Loucy (cell line): ENCODE results near the gene GALNT12.

Source experiments
- H2AFZ ChIP-seq: fragments of 200-600 bp; sonication (generic); 2 replicates; pipeline ENCODE4 v1.6.0; 2016; ENCODE audit warnings: antibody characterized with exemption, mild to moderate bottlenecking, low read length, moderate library complexity
- H3F3A ChIP-seq: fragments of 200-600 bp; 2 replicates; pipeline ENCODE4 v1.6.0; 2016; ENCODE audit warnings: antibody characterized with exemption, low read depth, mild to moderate bottlenecking
- H3K27me3 ChIP-seq: fragments of 200-600 bp; sonication (generic); 2 replicates; pipeline ENCODE4 v1.6.1; 2014; ENCODE audit warnings: low read length, mild to moderate bottlenecking; ENCODE audit not compliant: insufficient read depth, poor library complexity, severe bottlenecking
- H3K36me3 ChIP-seq: fragments of 200-600 bp; sonication (generic); 2 replicates; pipeline ENCODE4 v1.6.1; 2016; ENCODE audit warnings: low read length; ENCODE audit not compliant: insufficient read depth
- H3K4me1 ChIP-seq: fragments of 200-600 bp; sonication (generic); 2 replicates; pipeline ENCODE4 v1.5.1; 2014; ENCODE audit warnings: low read length, mild to moderate bottlenecking; ENCODE audit not compliant: insufficient read depth, poor library complexity, severe bottlenecking
- H3K4me2 ChIP-seq: fragments of 200-600 bp; sonication (generic); 2 replicates; pipeline ENCODE4 v1.6.0; 2014; ENCODE audit warnings: antibody characterized with exemption, low read length, low read depth, mild to moderate bottlenecking; ENCODE audit not compliant: poor library complexity, severe bottlenecking
- H3K4me3 ChIP-seq: fragments of 200-600 bp; sonication (generic); 2 replicates; pipeline ENCODE4 v1.5.1; 2014; ENCODE audit warnings: low read length, mild to moderate bottlenecking, mixed read lengths; ENCODE audit not compliant: poor library complexity, severe bottlenecking
- H3K79me2 ChIP-seq: fragments of 200-600 bp; sonication (generic); 2 replicates; pipeline ENCODE4 v1.6.1; 2014; ENCODE audit warnings: low read length; ENCODE audit not compliant: insufficient read depth
- H3K9ac ChIP-seq: fragments of 200-600 bp; sonication (generic); 2 replicates; pipeline ENCODE4 v1.6.0; 2014; ENCODE audit warnings: mild to moderate bottlenecking, low read depth, low read length, moderate library complexity; ENCODE audit not compliant: poor library complexity, severe bottlenecking
- H3K9me2 ChIP-seq: fragments of 200-600 bp; sonication (generic); replicated peaks from 2 replicates; pipeline ENCODE4 v1.6.1; 2016; ENCODE audit warnings: low read depth, low read length, mixed read lengths
- H3K9me3 ChIP-seq: fragments of 200-600 bp; sonication (generic); 2 replicates; pipeline ENCODE4 v1.6.1; 2014; ENCODE audit warnings: mild to moderate bottlenecking, antibody characterized with exemption, low read length, low read depth; ENCODE audit not compliant: insufficient read depth
- H4K20me1 ChIP-seq: fragments of 200-600 bp; sonication (generic); 2 replicates; pipeline ENCODE4 v1.6.0; 2014; ENCODE audit warnings: antibody characterized with exemption, low read length, mild to moderate bottlenecking; ENCODE audit not compliant: insufficient read depth, poor library complexity, severe bottlenecking
- CTCF ChIP-seq: fragments of 200-600 bp; sonication (generic); conservative IDR thresholded peaks from 2 replicates; pipeline ENCODE4 v1.5.1; 2014; ENCODE audit warnings: mild to moderate bottlenecking, antibody characterized with exemption, low read length
- EZH2phosphoT487 ChIP-seq: fragments of 200-600 bp; IDR thresholded peaks from 2 replicates; pipeline ENCODE4 v1.6.1; 2018; ENCODE audit warnings: antibody characterized with exemption, mild to moderate bottlenecking, moderate library complexity, borderline replicate concordance

Gene GALNT12

DNA sequence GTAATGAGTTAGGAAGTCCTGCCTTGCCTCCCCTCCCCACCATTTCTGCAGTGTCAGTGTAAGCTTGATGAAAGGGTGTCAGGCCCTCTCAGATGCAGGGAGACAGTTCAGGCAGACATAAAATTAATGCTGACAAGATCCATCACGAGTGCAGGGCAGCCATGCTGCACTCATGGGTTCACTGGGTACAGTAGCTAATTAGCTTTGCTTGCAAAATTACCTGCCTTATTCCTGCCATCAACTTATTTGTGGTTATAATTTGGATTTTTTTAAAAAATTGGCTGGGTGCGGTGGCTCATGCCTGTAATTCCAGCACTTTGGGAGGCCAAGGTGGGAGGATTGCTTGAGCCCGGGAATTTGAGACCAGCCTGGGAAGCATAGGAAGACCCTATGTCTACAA, 17.9 kb downstream of the GALNT12 start:
- no peaks in the 10 kb centered on the region for H3K9me3 ChIP-seq
- H3K27me3 ChIP-seq: no peaks in the 10 kb centered on the region
- H4K20me1 ChIP-seq: no peaks in the 10 kb centered on the region
- no peaks in the 10 kb centered on the region for H3K9me2 ChIP-seq
- H2AFZ ChIP-seq: no peak overlapping the region
- H3K4me3 ChIP-seq: no peak overlapping the region
- H3K4me2 ChIP-seq: no peak overlapping the region
- TF ChIP-seq EZH2phosphoT487: no peak
- no peak for TF ChIP-seq CTCF
- no peaks in the 10 kb centered on the region for H3K4me1 ChIP-seq
- no peaks in the 10 kb centered on the region for H3K36me3 ChIP-seq
- no peaks in the 10 kb centered on the region for H3F3A ChIP-seq
- H3K9ac ChIP-seq: no peak overlapping the region
- no peaks in the 10 kb centered on the region for H3K79me2 ChIP-seq

DNA sequence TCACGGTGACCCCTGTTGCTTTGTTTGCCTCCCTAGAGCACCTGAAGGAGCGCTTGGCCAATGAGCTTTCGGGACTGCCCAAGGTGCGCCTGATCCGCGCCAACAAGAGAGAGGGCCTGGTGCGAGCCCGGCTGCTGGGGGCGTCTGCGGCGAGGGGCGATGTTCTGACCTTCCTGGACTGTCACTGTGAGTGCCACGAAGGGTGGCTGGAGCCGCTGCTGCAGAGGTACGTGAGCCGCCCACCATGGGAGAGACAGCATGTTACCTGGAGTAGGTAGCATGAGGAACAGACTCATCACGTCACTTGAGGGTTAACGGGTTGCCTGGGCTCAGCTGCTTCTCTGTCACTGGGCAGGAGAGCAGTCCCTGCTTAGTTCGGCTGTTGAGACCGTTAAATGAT, 19.2 kb downstream of the GALNT12 start:
- no peaks in the 10 kb centered on the region for H3K9me2 ChIP-seq
- no peaks in the 10 kb centered on the region for H3K27me3 ChIP-seq
- no peak overlapping the region for H3K4me2 ChIP-seq
- H3K36me3 ChIP-seq: no peaks in the 10 kb centered on the region
- TF ChIP-seq CTCF: no peak
- TF ChIP-seq EZH2phosphoT487: no peak
- no peaks in the 10 kb centered on the region for H3K9me3 ChIP-seq
- no peaks in the 10 kb centered on the region for H3K4me1 ChIP-seq
- H3K79me2 ChIP-seq: no peaks in the 10 kb centered on the region
- no peaks in the 10 kb centered on the region for H3F3A ChIP-seq
- no peak overlapping the region for H3K4me3 ChIP-seq
- no peak overlapping the region for H2AFZ ChIP-seq
- no peak overlapping the region for H3K9ac ChIP-seq
- no peaks in the 10 kb centered on the region for H4K20me1 ChIP-seq

- Histone ChIP-seq H3K36me3 (no peaks in the 10 kb centered on the region), H3K9me3 (no peaks in the 10 kb centered on the region), H3K4me1 (no peaks in the 10 kb centered on the region), H3K4me3 (no peak overlapping the region), H3K79me2 (no peaks in the 10 kb centered on the region), H3K4me2 (no peak overlapping the region), H3K9ac (no peak overlapping the region), H4K20me1 (no peaks in the 10 kb centered on the region), H3F3A (no peaks in the 10 kb centered on the region), H3K27me3 (no peaks in the 10 kb centered on the region), H3K9me2 (no peaks in the 10 kb centered on the region), H2AFZ (no peak overlapping the region)
- no peak for TF ChIP-seq CTCF
Observed at GRCh38 chr9:98829766-98830165, 22.3 kb downstream of the GALNT12 start.
